ENCODE data around the gene ZSCAN9.

DNA sequence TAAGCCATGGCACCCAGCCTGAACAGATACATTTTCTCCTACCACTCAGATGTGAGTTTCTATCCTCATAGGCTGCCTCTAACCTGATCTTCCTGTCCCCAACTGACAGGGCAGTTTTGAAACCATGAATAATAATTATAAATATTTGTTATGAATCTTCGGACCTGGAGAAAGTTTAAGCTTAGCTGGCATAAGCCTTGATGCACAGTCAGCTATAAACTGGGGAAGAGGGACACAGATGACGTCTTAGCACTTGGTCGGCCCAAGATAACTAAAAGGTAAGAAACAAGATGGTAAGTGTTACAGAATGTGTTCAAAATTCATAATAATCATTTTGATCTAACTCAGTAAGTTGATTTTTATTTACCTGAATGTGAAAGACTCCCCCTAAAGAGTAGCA lies 18.9 kb downstream of the ZSCAN9 start:
- no peak for TF ChIP-seq POLR2AphosphoS5 (IDR thresholded peaks at IDR 0.05)
- TF ChIP-seq, protein P1, sequence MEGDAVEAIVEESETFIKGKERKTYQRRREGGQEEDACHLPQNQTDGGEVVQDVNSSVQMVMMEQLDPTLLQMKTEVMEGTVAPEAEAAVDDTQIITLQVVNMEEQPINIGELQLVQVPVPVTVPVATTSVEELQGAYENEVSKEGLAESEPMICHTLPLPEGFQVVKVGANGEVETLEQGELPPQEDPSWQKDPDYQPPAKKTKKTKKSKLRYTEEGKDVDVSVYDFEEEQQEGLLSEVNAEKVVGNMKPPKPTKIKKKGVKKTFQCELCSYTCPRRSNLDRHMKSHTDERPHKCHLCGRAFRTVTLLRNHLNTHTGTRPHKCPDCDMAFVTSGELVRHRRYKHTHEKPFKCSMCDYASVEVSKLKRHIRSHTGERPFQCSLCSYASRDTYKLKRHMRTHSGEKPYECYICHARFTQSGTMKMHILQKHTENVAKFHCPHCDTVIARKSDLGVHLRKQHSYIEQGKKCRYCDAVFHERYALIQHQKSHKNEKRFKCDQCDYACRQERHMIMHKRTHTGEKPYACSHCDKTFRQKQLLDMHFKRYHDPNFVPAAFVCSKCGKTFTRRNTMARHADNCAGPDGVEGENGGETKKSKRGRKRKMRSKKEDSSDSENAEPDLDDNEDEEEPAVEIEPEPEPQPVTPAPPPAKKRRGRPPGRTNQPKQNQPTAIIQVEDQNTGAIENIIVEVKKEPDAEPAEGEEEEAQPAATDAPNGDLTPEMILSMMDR (IDR thresholded peaks at IDR 0.05) = no peak
